TTC549 (cell line): Measurements from ENCODE around the gene MTRFR.
A peak's percentile ranks its signal among the peaks of the same experiment; 100 is the strongest.
"Not testable (repeated sequence)": the region's sequence is repeated elsewhere in the genome, so short reads cannot be mapped to it uniquely, and the experiment has no call there.

Experiments used
- FAIRE-seq: peaks from 2 replicates; lab custom pipeline; 2012; peaks lifted over from hg19 to GRCh38; lab: Jason Lieb, UNC

Gene MTRFR

GRCh38 chr12:123232807-123233504 is at the start of gene MTRFR, which contains the start of gene MPHOSPH9:
Gene MTRFR, plus strand, starts transcription at chr12:123233436. Its CDS starts 20,239 bp downstream, at chr12:123253675.
Gene MPHOSPH9, minus strand, starts transcription at chr12:123233141. Its CDS starts 2,777 bp downstream, at chr12:123230364.
- peak; percentile 97 for FAIRE-seq

GRCh38 chr12:123187637-123188036 is 45.6 kb upstream of the MTRFR start:
- FAIRE-seq = no peak

- FAIRE-seq = no peak
Measured at GRCh38 chr12:123199936-123200335, 33.3 kb upstream of the MTRFR start.

- FAIRE-seq = no peak
Measured at GRCh38 chr12:123200414-123200813, 32.8 kb upstream of the MTRFR start.

GRCh38 chr12:123206794-123207193 is 26.4 kb upstream of the MTRFR start:
- FAIRE-seq = not testable (repeated sequence)

- not testable (repeated sequence) for FAIRE-seq
Measured at GRCh38 chr12:123207815-123208214, 25.4 kb upstream of the MTRFR start.

- no peak for FAIRE-seq
Measured at GRCh38 chr12:123223241-123223668, 10.0 kb upstream of the MTRFR start.

GRCh38 chr12:123225443-123225842 is 7.8 kb upstream of the MTRFR start:
- no peak for FAIRE-seq

GRCh38 chr12:123227581-123228258 is 5.5 kb upstream of the MTRFR start:
- FAIRE-seq = no peak

GRCh38 chr12:123229051-123229450 is 4.2 kb upstream of the MTRFR start:
- FAIRE-seq = no peak

- no peak for FAIRE-seq
Measured at GRCh38 chr12:123231931-123232330, 1.3 kb upstream of the MTRFR start.

GRCh38 chr12:123232472-123232806 is 797 bp upstream of the MTRFR start:
- no peak for FAIRE-seq

GRCh38 chr12:123233505-123234308 is 471 bp downstream of the MTRFR start:
- no peak for FAIRE-seq

GRCh38 chr12:123237646-123238329 is 4.6 kb downstream of the MTRFR start:
- no peak for FAIRE-seq

- FAIRE-seq = no peak
Measured at GRCh38 chr12:123238330-123238682, 5.1 kb downstream of the MTRFR start.

- no peak for FAIRE-seq
Measured at GRCh38 chr12:123238961-123239360, 5.7 kb downstream of the MTRFR start.

- no peak for FAIRE-seq
Measured at GRCh38 chr12:123242116-123242904, 9.1 kb downstream of the MTRFR start.

- FAIRE-seq = no peak
Measured at GRCh38 chr12:123243671-123244262, 10.5 kb downstream of the MTRFR start.

GRCh38 chr12:123245678-123246077 is 12.4 kb downstream of the MTRFR start:
- FAIRE-seq = no peak

GRCh38 chr12:123248129-123248528 is 14.9 kb downstream of the MTRFR start:
- FAIRE-seq = not testable (repeated sequence)
